SK-N-SH treated with all-trans-retinoic acid at 6 μM for 48 hours (cell line): ENCODE results near the gene MAPKAPK2.

Source experiments
- ATAC-seq: fragments of 200-7000 bp; cut with Tn5 transposase; 3 replicates; pipeline ENCODE4 v1.9.1; 2020; ENCODE audit warnings: mild to moderate bottlenecking, moderate library complexity
- ARNTL ChIP-seq: fragments of 450-650 bp; formaldehyde crosslinking; IDR thresholded peaks from 2 replicates; pipeline ENCODE4 v1.5.0; 2020; ENCODE audit warnings: low read depth, mild to moderate bottlenecking, moderate library complexity, borderline replicate concordance
- BACH2 ChIP-seq: fragments of 250-450 bp; sonication (Bioruptor Pico); IDR thresholded peaks from 2 replicates; pipeline ENCODE4 v1.9.0; 2021; ENCODE audit warnings: mild to moderate bottlenecking, borderline replicate concordance
- CSDC2 ChIP-seq: fragments of 250-450 bp; sonication (Bioruptor Pico); IDR thresholded peaks from 2 replicates; pipeline ENCODE4 v1.5.0; 2020; ENCODE audit warnings: mild to moderate bottlenecking, moderate library complexity
- ESRRG ChIP-seq: fragments of 250-450 bp; sonication (Bioruptor Pico); IDR thresholded peaks from 2 replicates; pipeline ENCODE4 v1.6.1; 2021; ENCODE audit warnings: mild to moderate bottlenecking
- GLIS3 ChIP-seq: fragments of 250-450 bp; sonication (Bioruptor Pico); IDR thresholded peaks from 2 replicates; pipeline ENCODE4 v1.5.0; 2020; ENCODE audit warnings: mild to moderate bottlenecking, moderate library complexity
- ISL1 ChIP-seq: fragments of 250-450 bp; sonication (Bioruptor Pico); IDR thresholded peaks from 2 replicates; pipeline ENCODE4 v2.1.2; 2022; ENCODE audit warnings: mild to moderate bottlenecking, moderate library complexity
- OSR1 ChIP-seq: fragments of 250-450 bp; sonication (Bioruptor Pico); IDR thresholded peaks from 2 replicates; pipeline ENCODE4 v1.8.0; 2022; ENCODE audit warnings: moderate library complexity, mild to moderate bottlenecking, inconsistent platforms
- PPARA ChIP-seq: fragments of 250-450 bp; sonication (Bioruptor Pico); IDR thresholded peaks from 2 replicates; pipeline ENCODE4 v1.5.0; 2020; ENCODE audit warnings: mild to moderate bottlenecking, borderline replicate concordance
- RARB ChIP-seq: fragments of 250-450 bp; sonication (Bioruptor Pico); IDR thresholded peaks from 2 replicates; pipeline ENCODE4 v1.8.0; 2021; ENCODE audit warnings: mild to moderate bottlenecking, moderate library complexity
- SNAI2 ChIP-seq: fragments of 250-450 bp; sonication (Bioruptor Pico); IDR thresholded peaks from 2 replicates; pipeline ENCODE4 v1.5.0; 2020; ENCODE audit warnings: mild to moderate bottlenecking, moderate library complexity
- TCF4 ChIP-seq: fragments of 250-450 bp; sonication (Bioruptor Pico); IDR thresholded peaks from 2 replicates; pipeline ENCODE4 v1.8.0; 2021; ENCODE audit warnings: mild to moderate bottlenecking, moderate library complexity, borderline replicate concordance
- ZC3H10 ChIP-seq: fragments of 250-450 bp; sonication (Bioruptor Pico); IDR thresholded peaks from 2 replicates; pipeline ENCODE4 v1.5.1; 2021; ENCODE audit warnings: mild to moderate bottlenecking, moderate library complexity
- ZFP3 ChIP-seq: fragments of 250-450 bp; sonication (Bioruptor Pico); IDR thresholded peaks from 2 replicates; pipeline ENCODE4 v1.5.0; 2020; ENCODE audit warnings: mild to moderate bottlenecking, moderate library complexity
- ZFP30 ChIP-seq: fragments of 450-650 bp; formaldehyde crosslinking; IDR thresholded peaks from 2 replicates; pipeline ENCODE4 v1.5.0; 2022; ENCODE audit warnings: mild to moderate bottlenecking, moderate library complexity
- ZNF565 ChIP-seq: fragments of 450-650 bp; formaldehyde crosslinking; conservative IDR thresholded peaks from 2 replicates; pipeline ENCODE4 v1.5.0; 2020; ENCODE audit warnings: low read depth, mild to moderate bottlenecking, moderate library complexity
- ZNF70 ChIP-seq: fragments of 450-650 bp; formaldehyde crosslinking; IDR thresholded peaks from 2 replicates; pipeline ENCODE4 v1.5.0; 2020; ENCODE audit warnings: mild to moderate bottlenecking, moderate library complexity
- ZNF8 ChIP-seq: fragments of 450-650 bp; formaldehyde crosslinking; IDR thresholded peaks from 2 replicates; pipeline ENCODE4 v1.5.0; 2020; ENCODE audit warnings: mild to moderate bottlenecking, moderate library complexity
- TF ChIP-seq, protein P1 (sequence below): fragments of 250-450 bp; sonication (Bioruptor Pico); IDR thresholded peaks from 2 replicates; pipeline ENCODE4 v1.5.1; 2021; ENCODE audit warnings: mild to moderate bottlenecking, moderate library complexity
- TF ChIP-seq, protein P2 (sequence below): fragments of 250-450 bp; sonication (Bioruptor Pico); IDR thresholded peaks from 2 replicates; pipeline ENCODE4 v1.8.0; 2020; ENCODE audit warnings: mild to moderate bottlenecking, moderate library complexity, borderline replicate concordance
- TF ChIP-seq, protein P3 (sequence below): fragments of 250-450 bp; sonication (Bioruptor Pico); IDR thresholded peaks from 2 replicates; pipeline ENCODE4 v1.8.0; 2021; ENCODE audit warnings: low read depth, mild to moderate bottlenecking, moderate library complexity, borderline replicate concordance
- TF ChIP-seq, protein P4 (sequence below): fragments of 250-450 bp; sonication (Bioruptor Pico); IDR thresholded peaks from 2 replicates; pipeline ENCODE4 v1.5.1; 2020; ENCODE audit warnings: low read depth, mild to moderate bottlenecking, moderate library complexity
- TF ChIP-seq, protein P5 (sequence below): fragments of 250-450 bp; sonication (Bioruptor Pico); IDR thresholded peaks from 2 replicates; pipeline ENCODE4 v1.5.0; 2020; ENCODE audit warnings: mild to moderate bottlenecking, moderate library complexity

Gene MAPKAPK2

DNA sequence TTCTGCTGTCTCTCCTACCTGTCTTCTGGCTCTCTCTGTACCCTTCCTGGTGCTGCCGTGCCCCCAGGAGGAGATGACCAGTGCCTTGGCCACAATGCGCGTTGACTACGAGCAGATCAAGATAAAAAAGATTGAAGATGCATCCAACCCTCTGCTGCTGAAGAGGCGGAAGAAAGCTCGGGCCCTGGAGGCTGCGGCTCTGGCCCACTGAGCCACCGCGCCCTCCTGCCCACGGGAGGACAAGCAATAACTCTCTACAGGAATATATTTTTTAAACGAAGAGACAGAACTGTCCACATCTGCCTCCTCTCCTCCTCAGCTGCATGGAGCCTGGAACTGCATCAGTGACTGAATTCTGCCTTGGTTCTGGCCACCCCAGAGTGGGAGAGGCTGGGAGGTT lies 47.8 kb downstream of the MAPKAPK2 start:
- no peak for TF ChIP-seq TCF4 (CRISPR knock-in tag)
- no peak for TF ChIP-seq CSDC2 (CRISPR knock-in tag)
- TF ChIP-seq ZFP3 (CRISPR knock-in tag), result no peak
- TF ChIP-seq, protein P1, sequence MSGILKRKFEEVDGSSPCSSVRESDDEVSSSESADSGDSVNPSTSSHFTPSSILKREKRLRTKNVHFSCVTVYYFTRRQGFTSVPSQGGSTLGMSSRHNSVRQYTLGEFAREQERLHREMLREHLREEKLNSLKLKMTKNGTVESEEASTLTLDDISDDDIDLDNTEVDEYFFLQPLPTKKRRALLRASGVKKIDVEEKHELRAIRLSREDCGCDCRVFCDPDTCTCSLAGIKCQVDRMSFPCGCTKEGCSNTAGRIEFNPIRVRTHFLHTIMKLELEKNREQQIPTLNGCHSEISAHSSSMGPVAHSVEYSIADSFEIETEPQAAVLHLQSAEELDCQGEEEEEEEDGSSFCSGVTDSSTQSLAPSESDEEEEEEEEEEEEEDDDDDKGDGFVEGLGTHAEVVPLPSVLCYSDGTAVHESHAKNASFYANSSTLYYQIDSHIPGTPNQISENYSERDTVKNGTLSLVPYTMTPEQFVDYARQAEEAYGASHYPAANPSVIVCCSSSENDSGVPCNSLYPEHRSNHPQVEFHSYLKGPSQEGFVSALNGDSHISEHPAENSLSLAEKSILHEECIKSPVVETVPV (CRISPR knock-in tag), result no peak
- TF ChIP-seq, protein P2, sequence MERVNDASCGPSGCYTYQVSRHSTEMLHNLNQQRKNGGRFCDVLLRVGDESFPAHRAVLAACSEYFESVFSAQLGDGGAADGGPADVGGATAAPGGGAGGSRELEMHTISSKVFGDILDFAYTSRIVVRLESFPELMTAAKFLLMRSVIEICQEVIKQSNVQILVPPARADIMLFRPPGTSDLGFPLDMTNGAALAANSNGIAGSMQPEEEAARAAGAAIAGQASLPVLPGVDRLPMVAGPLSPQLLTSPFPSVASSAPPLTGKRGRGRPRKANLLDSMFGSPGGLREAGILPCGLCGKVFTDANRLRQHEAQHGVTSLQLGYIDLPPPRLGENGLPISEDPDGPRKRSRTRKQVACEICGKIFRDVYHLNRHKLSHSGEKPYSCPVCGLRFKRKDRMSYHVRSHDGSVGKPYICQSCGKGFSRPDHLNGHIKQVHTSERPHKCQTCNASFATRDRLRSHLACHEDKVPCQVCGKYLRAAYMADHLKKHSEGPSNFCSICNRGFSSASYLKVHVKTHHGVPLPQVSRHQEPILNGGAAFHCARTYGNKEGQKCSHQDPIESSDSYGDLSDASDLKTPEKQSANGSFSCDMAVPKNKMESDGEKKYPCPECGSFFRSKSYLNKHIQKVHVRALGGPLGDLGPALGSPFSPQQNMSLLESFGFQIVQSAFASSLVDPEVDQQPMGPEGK (CRISPR knock-in tag), result no peak
- TF ChIP-seq, protein P3, sequence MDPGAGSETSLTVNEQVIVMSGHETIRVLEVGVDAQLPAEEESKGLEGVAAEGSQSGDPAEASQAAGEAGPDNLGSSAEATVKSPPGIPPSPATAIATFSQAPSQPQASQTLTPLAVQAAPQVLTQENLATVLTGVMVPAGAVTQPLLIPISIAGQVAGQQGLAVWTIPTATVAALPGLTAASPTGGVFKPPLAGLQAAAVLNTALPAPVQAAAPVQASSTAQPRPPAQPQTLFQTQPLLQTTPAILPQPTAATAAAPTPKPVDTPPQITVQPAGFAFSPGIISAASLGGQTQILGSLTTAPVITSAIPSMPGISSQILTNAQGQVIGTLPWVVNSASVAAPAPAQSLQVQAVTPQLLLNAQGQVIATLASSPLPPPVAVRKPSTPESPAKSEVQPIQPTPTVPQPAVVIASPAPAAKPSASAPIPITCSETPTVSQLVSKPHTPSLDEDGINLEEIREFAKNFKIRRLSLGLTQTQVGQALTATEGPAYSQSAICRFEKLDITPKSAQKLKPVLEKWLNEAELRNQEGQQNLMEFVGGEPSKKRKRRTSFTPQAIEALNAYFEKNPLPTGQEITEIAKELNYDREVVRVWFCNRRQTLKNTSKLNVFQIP, result no peak
- no peak for TF ChIP-seq ISL1 (CRISPR knock-in tag)
- no peak for TF ChIP-seq ZC3H10 (CRISPR knock-in tag)
- TF ChIP-seq ESRRG (CRISPR knock-in tag), result no peak
- TF ChIP-seq ZNF70 (CRISPR knock-in tag), result no peak
- no peak for TF ChIP-seq BACH2 (CRISPR knock-in tag)
- no peak for TF ChIP-seq ZFP30
- ATAC-seq, result no peak

DNA sequence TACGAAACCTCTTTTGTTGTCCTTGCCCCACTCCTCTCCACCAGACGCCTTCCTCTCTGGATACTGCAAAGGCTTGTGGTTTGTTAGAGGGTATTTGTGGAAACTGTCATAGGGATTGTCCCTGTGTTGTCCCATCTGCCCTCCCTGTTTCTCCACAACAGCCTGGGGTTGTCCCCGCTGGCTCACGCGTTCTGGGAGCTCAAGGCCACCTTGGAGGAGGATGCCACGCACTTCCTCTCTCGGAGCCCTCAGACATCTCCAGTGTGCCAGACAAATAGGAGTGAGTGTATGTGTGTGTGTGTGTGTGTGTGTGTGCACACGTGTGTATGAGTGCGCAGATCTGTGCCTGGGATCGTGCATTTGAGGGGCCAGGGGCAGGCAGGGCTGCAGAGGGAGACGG lies 48.3 kb downstream of the MAPKAPK2 start:
- TF ChIP-seq ZNF565, result no peak
- TF ChIP-seq ZFP3 (CRISPR knock-in tag), result no peak
- no peak for TF ChIP-seq ESRRG (CRISPR knock-in tag)
- TF ChIP-seq OSR1, result no peak
- TF ChIP-seq ZFP30, result no peak
- TF ChIP-seq, protein P3, result no peak
- TF ChIP-seq TCF4 (CRISPR knock-in tag), result no peak
- TF ChIP-seq ZNF70 (CRISPR knock-in tag), result no peak
- TF ChIP-seq, protein P4, sequence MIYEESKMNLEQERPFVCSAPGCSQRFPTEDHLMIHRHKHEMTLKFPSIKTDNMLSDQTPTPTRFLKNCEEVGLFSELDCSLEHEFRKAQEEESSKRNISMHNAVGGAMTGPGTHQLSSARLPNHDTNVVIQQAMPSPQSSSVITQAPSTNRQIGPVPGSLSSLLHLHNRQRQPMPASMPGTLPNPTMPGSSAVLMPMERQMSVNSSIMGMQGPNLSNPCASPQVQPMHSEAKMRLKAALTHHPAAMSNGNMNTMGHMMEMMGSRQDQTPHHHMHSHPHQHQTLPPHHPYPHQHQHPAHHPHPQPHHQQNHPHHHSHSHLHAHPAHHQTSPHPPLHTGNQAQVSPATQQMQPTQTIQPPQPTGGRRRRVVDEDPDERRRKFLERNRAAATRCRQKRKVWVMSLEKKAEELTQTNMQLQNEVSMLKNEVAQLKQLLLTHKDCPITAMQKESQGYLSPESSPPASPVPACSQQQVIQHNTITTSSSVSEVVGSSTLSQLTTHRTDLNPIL, result no peak
- TF ChIP-seq, all 23 proteins: peak for 0
- no peak for ATAC-seq

DNA sequence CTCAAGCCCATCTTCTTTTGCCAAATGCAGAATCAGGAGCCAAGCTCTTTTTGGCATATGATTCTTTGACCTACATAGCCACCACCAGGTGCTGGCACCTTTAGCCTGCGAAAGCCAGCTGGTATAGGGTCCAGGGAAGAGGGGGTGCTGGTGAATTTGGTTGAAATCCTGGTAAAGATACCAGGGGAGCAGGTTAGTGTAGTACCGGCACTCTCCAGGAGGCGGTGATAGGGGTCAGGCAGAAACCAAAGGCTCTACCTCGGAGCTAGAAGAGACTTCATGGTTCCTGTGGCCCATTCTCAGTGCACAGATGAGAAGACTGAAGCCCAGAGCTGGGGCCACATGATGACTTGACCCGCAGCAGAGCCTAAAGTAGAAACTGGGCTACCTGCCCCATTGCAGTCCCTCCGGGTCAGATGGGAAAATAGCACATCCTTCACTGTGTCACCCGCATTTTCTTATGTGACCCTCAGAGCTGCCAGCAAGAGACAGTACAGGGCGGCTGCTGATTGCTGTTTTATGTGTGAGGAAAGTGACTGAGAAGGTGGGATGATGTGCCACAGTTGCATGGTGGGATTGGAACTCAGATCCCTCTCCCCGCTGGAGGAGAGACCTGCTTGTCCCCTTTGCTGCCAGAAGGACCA lies 49.9 kb downstream of the MAPKAPK2 start:
- peak; percentile 75 for ATAC-seq
- TF ChIP-seq OSR1, result no peak
- TF ChIP-seq BACH2 (CRISPR knock-in tag), result no peak
- TF ChIP-seq ZFP30, result no peak
- no peak for TF ChIP-seq GLIS3
- no peak for TF ChIP-seq TCF4 (CRISPR knock-in tag)
- TF ChIP-seq PPARA (CRISPR knock-in tag), result no peak
- no peak for TF ChIP-seq RARB (CRISPR knock-in tag)
- no peak for TF ChIP-seq ESRRG (CRISPR knock-in tag)
- no peak for TF ChIP-seq ZNF8 (CRISPR knock-in tag)
- TF ChIP-seq ISL1 (CRISPR knock-in tag), result no peak
- TF ChIP-seq, protein P1 (CRISPR knock-in tag), result no peak
- TF ChIP-seq, protein P5, sequence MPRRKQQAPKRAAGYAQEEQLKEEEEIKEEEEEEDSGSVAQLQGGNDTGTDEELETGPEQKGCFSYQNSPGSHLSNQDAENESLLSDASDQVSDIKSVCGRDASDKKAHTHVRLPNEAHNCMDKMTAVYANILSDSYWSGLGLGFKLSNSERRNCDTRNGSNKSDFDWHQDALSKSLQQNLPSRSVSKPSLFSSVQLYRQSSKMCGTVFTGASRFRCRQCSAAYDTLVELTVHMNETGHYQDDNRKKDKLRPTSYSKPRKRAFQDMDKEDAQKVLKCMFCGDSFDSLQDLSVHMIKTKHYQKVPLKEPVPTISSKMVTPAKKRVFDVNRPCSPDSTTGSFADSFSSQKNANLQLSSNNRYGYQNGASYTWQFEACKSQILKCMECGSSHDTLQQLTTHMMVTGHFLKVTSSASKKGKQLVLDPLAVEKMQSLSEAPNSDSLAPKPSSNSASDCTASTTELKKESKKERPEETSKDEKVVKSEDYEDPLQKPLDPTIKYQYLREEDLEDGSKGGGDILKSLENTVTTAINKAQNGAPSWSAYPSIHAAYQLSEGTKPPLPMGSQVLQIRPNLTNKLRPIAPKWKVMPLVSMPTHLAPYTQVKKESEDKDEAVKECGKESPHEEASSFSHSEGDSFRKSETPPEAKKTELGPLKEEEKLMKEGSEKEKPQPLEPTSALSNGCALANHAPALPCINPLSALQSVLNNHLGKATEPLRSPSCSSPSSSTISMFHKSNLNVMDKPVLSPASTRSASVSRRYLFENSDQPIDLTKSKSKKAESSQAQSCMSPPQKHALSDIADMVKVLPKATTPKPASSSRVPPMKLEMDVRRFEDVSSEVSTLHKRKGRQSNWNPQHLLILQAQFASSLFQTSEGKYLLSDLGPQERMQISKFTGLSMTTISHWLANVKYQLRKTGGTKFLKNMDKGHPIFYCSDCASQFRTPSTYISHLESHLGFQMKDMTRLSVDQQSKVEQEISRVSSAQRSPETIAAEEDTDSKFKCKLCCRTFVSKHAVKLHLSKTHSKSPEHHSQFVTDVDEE, result no peak
- TF ChIP-seq SNAI2 (CRISPR knock-in tag), result no peak
- no peak for TF ChIP-seq ARNTL (CRISPR knock-in tag)
- TF ChIP-seq CSDC2 (CRISPR knock-in tag), result no peak
- no peak for TF ChIP-seq ZFP3 (CRISPR knock-in tag)
- no peak for TF ChIP-seq ZC3H10 (CRISPR knock-in tag)
